ENCODE data around the gene TRAPPC12.

DNA sequence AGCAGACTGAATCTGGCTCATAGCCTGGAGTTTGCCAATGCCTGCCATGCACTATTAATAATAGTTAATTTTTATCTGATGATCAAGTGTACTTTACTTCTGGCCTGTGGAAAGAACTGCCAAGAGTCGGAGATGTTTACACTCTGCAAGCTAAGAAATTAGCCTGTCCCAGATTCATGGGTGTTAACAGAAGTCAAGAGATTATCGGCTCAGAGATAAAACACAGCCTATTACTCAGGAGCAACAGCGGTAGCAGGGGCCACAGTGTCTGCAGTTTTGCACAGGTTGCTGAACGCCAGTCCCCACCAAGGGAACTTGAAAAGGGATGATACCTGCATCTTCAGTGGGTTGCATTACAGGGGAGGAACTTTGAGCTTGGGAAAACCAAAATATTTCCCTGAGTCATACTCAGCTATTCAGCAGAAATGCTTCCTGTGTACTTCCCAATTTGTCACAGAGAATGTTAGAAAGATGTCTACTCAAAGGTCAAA is 144.1 kb downstream of the TRAPPC12 start:
- TF ChIP-seq, protein P1, sequence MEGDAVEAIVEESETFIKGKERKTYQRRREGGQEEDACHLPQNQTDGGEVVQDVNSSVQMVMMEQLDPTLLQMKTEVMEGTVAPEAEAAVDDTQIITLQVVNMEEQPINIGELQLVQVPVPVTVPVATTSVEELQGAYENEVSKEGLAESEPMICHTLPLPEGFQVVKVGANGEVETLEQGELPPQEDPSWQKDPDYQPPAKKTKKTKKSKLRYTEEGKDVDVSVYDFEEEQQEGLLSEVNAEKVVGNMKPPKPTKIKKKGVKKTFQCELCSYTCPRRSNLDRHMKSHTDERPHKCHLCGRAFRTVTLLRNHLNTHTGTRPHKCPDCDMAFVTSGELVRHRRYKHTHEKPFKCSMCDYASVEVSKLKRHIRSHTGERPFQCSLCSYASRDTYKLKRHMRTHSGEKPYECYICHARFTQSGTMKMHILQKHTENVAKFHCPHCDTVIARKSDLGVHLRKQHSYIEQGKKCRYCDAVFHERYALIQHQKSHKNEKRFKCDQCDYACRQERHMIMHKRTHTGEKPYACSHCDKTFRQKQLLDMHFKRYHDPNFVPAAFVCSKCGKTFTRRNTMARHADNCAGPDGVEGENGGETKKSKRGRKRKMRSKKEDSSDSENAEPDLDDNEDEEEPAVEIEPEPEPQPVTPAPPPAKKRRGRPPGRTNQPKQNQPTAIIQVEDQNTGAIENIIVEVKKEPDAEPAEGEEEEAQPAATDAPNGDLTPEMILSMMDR (IDR thresholded peaks at IDR 0.05; ENCODE audit: low read depth, low read length, poor library complexity, severe bottlenecking), result no peak
- no peak for TF ChIP-seq EZH2phosphoT487 (IDR thresholded peaks at IDR 0.05; ENCODE audit: borderline replicate concordance, low read length)
